Mammary epithelial cell (primary cell): ENCODE data around the gene FAM89A.

Experiments
- CTCF ChIP-seq, 2 donors: IDR thresholded peaks in 1 of 2; conservative IDR thresholded peaks in 1 of 2; 2 replicates each; pipeline ENCODE4 v1.5.1; 2011 to 2012; ENCODE audit warnings: inconsistent platforms in 2 of 2, low read length in 2 of 2, mild to moderate bottlenecking in 2 of 2, control low read depth in 1 of 2, low read depth in 1 of 2; ENCODE audit not compliant: insufficient read depth in 1 of 2; ENCODE audit errors: extremely low read depth in 1 of 2
- EZH2 ChIP-seq: IDR thresholded peaks from 2 replicates; pipeline ENCODE4 v1.6.1; 2012; ENCODE audit warnings: low read length, inconsistent platforms, borderline replicate concordance

GRCh38 chr1:230976360-230976759, 63.7 kb downstream of the FAM89A start:
- TF ChIP-seq CTCF (conservative IDR thresholded peaks at IDR 0.05 in 1 of 2, IDR thresholded peaks at IDR 0.05 in 1 of 2; ENCODE audit: extremely low read depth in 1 of 2, insufficient read depth in 1 of 2, low read depth in 1 of 2, low read length in 2 of 2) (no peak), EZH2 (no peak)
